Keratinocyte (primary cell): ENCODE measurements around the gene RSPRY1. TPM values are rescaled to one million over a fixed set of nuclear protein-coding genes. Genes with fewer than 3 reads are reported as not detected.

Experiments used
- DNase-seq: peaks from one replicate; pipeline ENCODE4 v3.0.0-alpha.2; 2011; ENCODE audit warnings: low read depth, missing footprints, low spot score
- FAIRE-seq: peaks from 2 replicates; lab custom pipeline; 2011; peaks lifted over from hg19 to GRCh38; lab: Jason Lieb, UNC
- H2AFZ ChIP-seq: 2 replicates; pipeline ENCODE4 v1.6.0; 2012; ENCODE audit warnings: low read length, control low read depth, inconsistent platforms; ENCODE audit not compliant: control insufficient read depth
- H3K27ac ChIP-seq: 2 replicates; pipeline ENCODE4 v1.5.1; 2011; ENCODE audit warnings: low read length; ENCODE audit not compliant: control insufficient read depth, insufficient read depth
- H3K27me3 ChIP-seq: 3 replicates; pipeline ENCODE4 v1.6.0; 2011; ENCODE audit warnings: low read length; ENCODE audit not compliant: control insufficient read depth, insufficient read depth; ENCODE audit errors: extremely low read depth
- H3K36me3 ChIP-seq, 2 experiments: 2 replicates in 1 of 2; 3 replicates in 1 of 2; pipeline ENCODE4 v1.5.1; 2011; ENCODE audit warnings: low read length in 2 of 2, mild to moderate bottlenecking in 1 of 2; ENCODE audit not compliant: control insufficient read depth in 2 of 2, insufficient read depth in 2 of 2; ENCODE audit errors: extremely low read depth in 1 of 2
- H3K4me1 ChIP-seq: 3 replicates; pipeline ENCODE4 v1.5.1; 2011; ENCODE audit warnings: low read length; ENCODE audit not compliant: control insufficient read depth, insufficient read depth; ENCODE audit errors: extremely low read depth
- H3K4me2 ChIP-seq: 3 replicates; pipeline ENCODE4 v1.6.0; 2011; ENCODE audit warnings: low read depth, low read length; ENCODE audit not compliant: control insufficient read depth, insufficient read depth; ENCODE audit errors: extremely low read depth
- H3K4me3 ChIP-seq, 3 experiments: fragments of 200-600 bp in 1 of 3; sonication (generic) in 1 of 3; 2 replicates in 2 of 3; 3 replicates in 1 of 3; pipeline ENCODE4 v1.5.1; 2011 to 2016; ENCODE audit warnings: low read length in 3 of 3, mild to moderate bottlenecking in 3 of 3, control low read depth in 2 of 3, inconsistent platforms in 1 of 3, low read depth in 1 of 3, mixed read lengths in 1 of 3, mixed run types in 1 of 3, moderate library complexity in 1 of 3; ENCODE audit not compliant: control insufficient read depth in 2 of 3, insufficient read depth in 2 of 3; ENCODE audit errors: extremely low read depth in 1 of 3
- H3K79me2 ChIP-seq: 2 replicates; pipeline ENCODE4 v1.6.0; 2012; ENCODE audit warnings: low read length; ENCODE audit not compliant: control insufficient read depth, insufficient read depth
- H3K9ac ChIP-seq: 3 replicates; pipeline ENCODE4 v1.6.0; 2011; ENCODE audit warnings: low read length; ENCODE audit not compliant: control insufficient read depth, insufficient read depth; ENCODE audit errors: extremely low read depth
- H3K9me1 ChIP-seq: 3 replicates; pipeline ENCODE4 v1.6.0; 2011; ENCODE audit warnings: low read length; ENCODE audit not compliant: control insufficient read depth, insufficient read depth; ENCODE audit errors: extremely low read depth
- H3K9me3 ChIP-seq: 2 replicates; pipeline ENCODE4 v1.5.1; 2012; ENCODE audit warnings: low read depth, low read length; ENCODE audit not compliant: control insufficient read depth
- H4K20me1 ChIP-seq: 3 replicates; pipeline ENCODE4 v1.6.0; 2011; ENCODE audit warnings: low read length; ENCODE audit not compliant: control insufficient read depth, insufficient read depth; ENCODE audit errors: extremely low read depth
- CTCF ChIP-seq, 3 experiments: IDR thresholded peaks in 1 of 3; conservative IDR thresholded peaks in 1 of 3; optimal IDR thresholded peaks in 1 of 3; 2 replicates in 2 of 3; 3 replicates in 1 of 3; pipeline versions ENCODE3 to v1.5.1; 2011; ENCODE audit warnings: low read length in 3 of 3, mild to moderate bottlenecking in 3 of 3, moderate library complexity in 2 of 3, control low read depth in 1 of 3, inconsistent platforms in 1 of 3; ENCODE audit not compliant: insufficient read depth in 2 of 3; ENCODE audit errors: extremely low read depth in 1 of 3
- EZH2 ChIP-seq: IDR thresholded peaks from one replicate; pipeline ENCODE4 v1.6.1; 2012; ENCODE audit warnings: inconsistent platforms, mild to moderate bottlenecking, low read length, moderate library complexity
- dilution Hi-C: fragments of 300-500 bp; cut with MboI; formaldehyde crosslinking; loops from one replicate; pipeline ENCODE4 v1.7.0; 2020; ENCODE audit warnings: low sequenced_read_pairs; ENCODE audit not compliant: extremely low pct_ligation_motif_present
- polyA plus RNA-seq, 5 experiments: library from polyadenylated mRNA; depleted of rRNA in 3 of 5; stranded (reverse) in 3 of 5; stranded (forward) in 1 of 5; unstranded in 1 of 5; fragments of >200 nt; gene quantifications; 1 replicate in 1 of 5; 2 replicates in 3 of 5; 3 replicates in 1 of 5; pipeline versions ENCODE4 v1.2.1 to v1.2.3, GENCODE V29; 2011 to 2012; ENCODE audit warnings: missing spikeins in 2 of 5, low read depth in 1 of 5, low replicate concordance in 1 of 5

The RSPRY1 gene
- polyA plus RNA-seq, 1 donor (not counting 4 experiments of a cell fraction or from before 2014, with no cell fraction given) = 42.2 TPM

- no peak for TF ChIP-seq CTCF (optimal IDR thresholded peaks at IDR 0.05 in 1 of 3, IDR thresholded peaks at IDR 0.05 in 1 of 3, conservative IDR thresholded peaks at IDR 0.05 in 1 of 3; ENCODE audit: extremely low read depth in 1 of 3, insufficient read depth in 2 of 3, low read length in 3 of 3)
- no peak for TF ChIP-seq EZH2
- no peaks in the 10 kb centered on the region for H3K36me3 ChIP-seq
- H3K9me1 ChIP-seq = no peaks in the 10 kb centered on the region
- H4K20me1 ChIP-seq = no peaks in the 10 kb centered on the region
- H3K4me3 ChIP-seq = peak within 1 kb of the TSS; percentile 50 to 61 (median 56)
- H3K9me3 ChIP-seq = no peaks in the 10 kb centered on the region
- dilution Hi-C loops = no loop called here
- peaks cover 15% of the 10 kb centered on the region for H3K4me1 ChIP-seq
- H2AFZ ChIP-seq = peak within 1 kb of the TSS; percentile 70
- H3K27me3 ChIP-seq = peaks cover 10% of the 10 kb centered on the region
- DNase-seq = no peak
- no peaks in the 10 kb centered on the region for H3K79me2 ChIP-seq
- FAIRE-seq = no peak
- no peak within 1 kb of the TSS for H3K27ac ChIP-seq
- H3K4me2 ChIP-seq = peak within 1 kb of the TSS; percentile 71
- peak within 1 kb of the TSS; percentile 63 for H3K9ac ChIP-seq
These were observed 98.3 kb downstream of the RSPRY1 start, which contains the start of gene PLLP for GRCh38 chr16:57284209-57284951. Gene PLLP, minus strand, starts transcription at chr16:57284672. Its CDS starts 132 bp downstream, at chr16:57284540.

GRCh38 chr16:57284952-57285363 lies 98.8 kb downstream of the RSPRY1 start:
- TF ChIP-seq CTCF (optimal IDR thresholded peaks at IDR 0.05 in 1 of 3, IDR thresholded peaks at IDR 0.05 in 1 of 3, conservative IDR thresholded peaks at IDR 0.05 in 1 of 3; ENCODE audit: extremely low read depth in 1 of 3, insufficient read depth in 2 of 3, low read length in 3 of 3) (no peak), EZH2 (no peak)
- Histone ChIP-seq H3K79me2 (no peaks in the 10 kb centered on the region), H3K4me1 (peaks cover 11% of the 10 kb centered on the region), H2AFZ (peak overlapping the region; percentile 70), H3K9me3 (no peaks in the 10 kb centered on the region), H3K4me3 (peak overlapping the region; percentile 50 to 61 (median 56)), H3K27ac (no peak overlapping the region), H3K27me3 (peaks cover 10% of the 10 kb centered on the region), H3K36me3 (no peaks in the 10 kb centered on the region), H3K4me2 (peak overlapping the region; percentile 71), H3K9ac (peak overlapping the region; percentile 63), H3K9me1 (no peaks in the 10 kb centered on the region), H4K20me1 (no peaks in the 10 kb centered on the region)
- DNase-seq (no peak), FAIRE-seq (no peak)
- dilution Hi-C loops = no loop called here
